G401.6 (cell line): ENCODE results near the gene CASP7.
"Not testable (repeated sequence)": the region's sequence is repeated elsewhere in the genome, so short reads cannot be mapped to it uniquely, and the experiment has no call there.

Source experiments
- FAIRE-seq: peaks from 2 replicates; lab custom pipeline; 2012; peaks lifted over from hg19 to GRCh38; lab: Jason Lieb, UNC

Gene CASP7

DNA sequence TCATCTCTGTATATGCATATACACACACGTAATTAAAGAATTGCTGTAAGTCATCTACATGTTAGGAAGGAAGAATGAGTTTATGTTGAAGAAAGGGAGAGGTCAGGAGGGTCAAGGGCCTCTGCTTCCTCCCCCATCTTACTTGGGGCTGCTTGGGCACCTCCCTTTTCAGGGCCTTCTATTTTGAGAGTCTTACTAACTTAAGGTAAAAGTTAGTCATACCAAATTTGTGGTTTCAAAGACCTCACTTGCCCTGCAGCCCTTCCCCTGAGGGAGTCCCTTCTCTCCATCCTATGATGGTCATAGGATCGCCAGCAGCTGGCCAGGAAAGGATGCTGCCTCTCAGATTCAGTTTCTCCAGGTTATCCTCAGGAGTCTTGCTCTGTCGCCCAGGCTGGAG lies 74.4 kb downstream of the CASP7 start:
- no peak for FAIRE-seq

DNA sequence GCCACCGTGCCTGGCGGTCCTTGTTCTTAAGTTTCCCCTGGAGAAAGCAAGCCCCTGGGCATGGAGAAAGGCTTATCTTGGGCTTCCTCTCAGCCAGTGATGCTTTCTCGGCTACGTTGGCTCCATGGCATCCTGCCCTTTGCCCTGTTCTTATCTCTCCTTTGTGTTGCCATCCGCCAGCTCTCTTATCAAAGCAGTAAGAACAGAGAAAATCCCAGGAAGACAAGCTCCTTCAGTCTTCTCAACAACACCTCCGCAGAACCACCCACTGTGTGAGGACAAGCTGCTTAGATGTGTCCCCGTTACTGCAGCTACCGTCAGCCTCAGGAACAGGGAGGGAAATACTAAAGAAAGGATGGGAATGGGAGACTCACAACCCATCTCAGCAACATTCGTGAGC lies 75.1 kb downstream of the CASP7 start:
- FAIRE-seq, result no peak

DNA sequence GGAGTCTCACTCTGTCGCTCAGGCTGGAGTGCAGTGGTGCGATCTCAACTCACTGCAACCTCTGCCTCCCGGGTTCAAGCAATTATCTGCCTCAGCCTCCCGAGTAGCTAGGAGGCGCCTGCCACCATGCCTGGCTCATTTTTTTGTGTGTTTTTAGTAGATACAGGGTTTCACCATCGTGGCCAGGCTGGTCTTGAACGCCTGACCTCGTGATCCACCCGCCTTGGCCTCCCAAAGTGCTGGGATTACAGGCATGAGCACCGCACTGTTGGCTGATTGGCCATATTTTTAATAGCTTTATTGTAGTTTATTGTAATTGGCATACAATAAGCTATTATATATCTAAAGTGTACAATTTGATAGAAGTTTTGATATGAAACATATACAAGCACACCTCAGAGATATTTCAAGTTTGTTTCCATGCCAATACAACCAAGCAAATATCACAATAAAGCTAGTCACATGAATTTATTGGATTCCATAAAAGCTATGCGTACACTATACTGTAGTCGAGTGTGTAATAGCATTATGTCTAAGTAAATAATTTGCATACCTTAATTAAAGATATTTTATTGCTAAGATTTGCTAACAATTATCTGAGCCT lies 77.3 kb downstream of the CASP7 start:
- no peak for FAIRE-seq

DNA sequence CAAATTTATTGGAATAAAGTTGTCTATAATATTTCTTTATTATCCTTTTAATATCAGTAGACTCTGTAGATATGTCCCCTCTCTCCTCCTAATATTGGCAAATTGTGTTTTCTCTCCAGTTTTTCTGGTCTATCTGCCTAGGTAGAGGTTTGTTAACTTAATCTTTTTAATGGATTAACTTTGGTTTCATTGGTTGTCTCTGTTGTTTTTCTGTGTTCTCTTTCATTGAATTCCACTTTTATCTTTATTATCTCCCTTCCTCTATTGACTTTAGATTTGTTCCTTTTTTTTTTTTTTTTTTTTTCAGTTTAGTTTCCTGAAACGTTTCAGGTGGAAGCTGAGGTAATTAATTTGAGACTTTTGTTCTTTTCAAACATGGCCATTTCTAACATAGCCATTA lies 82.4 kb downstream of the CASP7 start:
- FAIRE-seq, result peak; percentile 6

DNA sequence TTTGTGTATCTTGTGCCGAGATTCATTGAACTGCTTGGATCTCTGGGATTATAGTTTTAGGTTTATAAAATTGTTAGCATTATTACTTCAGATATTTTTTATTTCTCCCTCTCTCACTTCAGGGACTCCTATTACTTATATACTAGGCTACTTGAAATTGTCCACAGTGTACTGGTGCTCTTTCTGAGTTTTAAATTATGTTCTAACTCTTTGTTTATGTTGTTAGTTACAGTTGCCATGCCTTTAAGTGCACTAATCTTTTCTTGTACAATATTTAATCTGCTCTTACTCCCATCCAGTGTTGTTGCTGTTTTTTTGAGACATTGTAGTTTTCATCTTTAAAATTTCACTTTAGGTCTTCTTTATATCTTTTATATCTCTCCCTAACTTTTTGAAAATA lies 84.9 kb downstream of the CASP7 start:
- no peak for FAIRE-seq

DNA sequence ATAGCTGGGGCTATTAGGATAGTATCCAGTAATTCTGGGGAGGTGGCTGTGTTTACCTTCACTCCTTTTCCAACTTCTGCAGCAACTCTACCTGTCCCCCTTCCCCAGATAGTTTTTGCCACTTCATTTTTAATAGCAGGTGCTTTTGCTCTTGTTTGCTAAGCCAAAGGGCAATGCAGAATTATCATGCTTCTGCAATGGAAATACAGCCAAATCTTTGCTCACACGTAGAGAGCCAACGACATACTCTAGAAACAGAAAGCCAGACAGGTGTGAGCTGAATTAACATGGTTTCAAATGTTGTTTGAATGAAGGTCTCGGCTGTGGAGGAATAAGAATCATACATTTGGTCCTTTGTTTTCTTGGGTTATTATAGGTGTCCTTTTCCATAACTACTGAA lies 86.2 kb downstream of the CASP7 start:
- no peak for FAIRE-seq

DNA sequence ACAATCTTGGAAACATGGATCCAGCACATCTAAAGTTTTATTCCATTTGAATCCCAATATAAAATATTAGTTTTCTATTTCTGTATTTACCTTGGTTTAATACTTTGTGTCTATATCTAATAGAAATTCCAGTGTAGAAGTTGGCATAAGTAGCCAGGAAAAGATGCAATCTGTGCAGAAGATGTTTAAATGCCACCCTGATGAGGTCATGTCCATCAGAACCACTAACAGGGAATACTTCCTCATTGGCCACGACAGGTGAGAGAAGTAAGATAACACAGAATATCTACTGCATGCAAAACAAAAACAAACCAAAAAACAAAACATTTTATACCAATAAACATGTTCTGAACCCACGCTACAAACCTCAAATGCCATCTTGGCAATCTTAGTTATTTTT lies 87.5 kb downstream of the CASP7 start:
- FAIRE-seq, result no peak

DNA sequence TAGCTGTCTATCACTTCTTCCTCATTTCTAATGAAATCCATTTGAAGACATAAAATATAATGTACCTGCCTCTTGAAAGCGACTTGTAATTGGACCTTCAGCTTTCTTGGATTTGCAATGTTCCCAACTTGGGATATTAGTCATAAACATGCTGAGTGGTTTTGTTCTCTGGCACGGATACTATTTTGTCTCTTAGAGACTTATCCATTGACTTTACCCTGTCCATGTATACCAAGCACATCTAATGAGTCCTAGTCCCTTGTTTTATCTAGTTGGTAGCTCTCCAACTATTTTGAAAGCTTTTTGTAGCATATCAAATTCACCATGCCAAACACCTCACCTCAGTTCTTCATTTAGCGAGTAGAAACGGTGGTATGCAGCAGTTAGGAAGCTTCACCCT lies 90.6 kb downstream of the CASP7 start:
- no peak for FAIRE-seq

DNA sequence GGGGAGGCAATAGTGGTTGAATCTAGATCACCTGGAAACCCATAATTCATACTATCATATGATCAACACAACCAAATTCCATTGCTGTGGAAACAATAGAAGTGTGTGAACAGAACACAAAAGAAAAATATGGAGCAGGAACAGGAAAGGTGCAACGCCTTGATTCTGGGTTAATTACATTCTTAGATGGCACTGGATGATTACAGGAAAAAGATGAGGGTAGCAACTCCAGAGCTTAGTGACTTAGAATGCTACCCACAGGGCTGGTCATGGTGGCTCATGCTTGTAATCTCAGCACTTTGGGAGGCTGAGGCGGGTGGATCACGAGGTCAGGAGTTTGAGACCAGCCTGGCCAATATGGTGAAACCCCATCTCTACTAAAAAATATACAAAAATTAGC lies 91.4 kb downstream of the CASP7 start:
- FAIRE-seq, result not testable (repeated sequence)

DNA sequence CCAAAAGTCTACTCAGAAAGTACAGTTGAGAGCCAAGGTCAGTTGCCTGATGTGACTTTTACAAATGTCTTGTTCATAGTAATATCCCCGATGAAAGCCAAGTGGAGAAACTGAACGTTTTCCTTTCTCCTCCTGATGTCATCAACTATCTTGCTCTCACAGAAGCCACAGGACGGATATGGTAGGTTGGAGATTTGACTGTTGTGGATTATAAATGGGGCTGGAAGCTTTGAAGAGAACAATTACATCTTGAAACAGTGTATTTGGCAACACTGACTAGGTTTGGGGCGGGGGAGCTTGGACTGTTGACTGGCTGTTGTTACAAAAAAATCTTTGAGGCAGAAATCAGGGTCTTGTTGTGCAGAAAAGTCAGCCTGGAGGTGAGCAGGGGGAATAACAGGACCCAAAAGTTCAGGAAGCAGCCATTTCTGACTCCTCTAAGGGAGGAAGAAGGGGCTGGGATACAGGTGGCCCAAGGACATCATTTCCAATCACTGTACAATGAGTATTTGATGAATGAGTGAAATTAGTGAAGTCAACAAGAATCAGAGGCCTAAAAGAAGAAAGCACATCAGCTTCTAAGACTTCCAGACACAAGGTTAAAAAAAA lies 96.1 kb downstream of the CASP7 start:
- no peak for FAIRE-seq

DNA sequence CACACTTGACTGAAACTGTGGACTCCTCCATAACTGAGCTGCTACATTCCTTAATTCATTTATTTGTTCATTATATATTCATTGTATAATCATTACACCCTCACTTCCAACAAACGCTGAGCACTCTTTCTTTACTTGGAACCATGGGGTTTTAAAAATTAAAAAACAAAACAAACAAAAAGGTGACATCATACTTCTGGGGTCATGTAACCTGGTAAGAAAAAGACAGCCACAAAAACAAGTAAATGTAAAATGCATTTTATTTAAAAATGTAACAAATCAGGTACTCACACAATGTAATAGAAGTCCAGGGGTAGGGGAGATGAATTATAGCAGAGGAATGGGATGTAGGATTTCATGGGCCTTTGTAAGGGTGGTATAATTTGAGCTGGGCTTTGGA lies 96.8 kb downstream of the CASP7 start:
- no peak for FAIRE-seq
